ENCODE data around the gene GPC1.

DNA sequence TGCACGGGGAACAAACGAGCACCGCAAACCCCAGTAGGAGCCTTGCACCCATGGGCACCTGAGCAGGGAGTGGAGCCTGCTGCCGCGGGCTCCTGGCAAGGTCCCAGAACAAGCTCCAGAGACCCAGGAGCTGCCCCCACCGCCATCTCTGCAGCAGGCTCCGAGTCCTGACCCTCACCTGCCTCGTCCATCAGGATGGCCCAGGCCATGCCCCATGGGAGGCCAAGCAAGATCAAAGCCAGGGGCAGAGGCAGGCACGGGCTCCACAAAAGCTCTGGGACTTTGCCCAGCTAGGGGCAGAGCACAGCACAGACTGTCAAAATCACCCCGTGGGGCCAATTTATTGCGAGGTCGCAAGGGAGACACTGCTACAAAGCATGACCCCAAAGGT is 43.6 kb downstream of the GPC1 start:
- TF ChIP-seq POLR2AphosphoS5 (IDR thresholded peaks at IDR 0.05; ENCODE audit: low read depth) (no peak), EZH2phosphoT487 (IDR thresholded peaks at IDR 0.05; ENCODE audit: unreplicated experiment) (no peak), EZH2 (IDR thresholded peaks at IDR 0.05; ENCODE audit: low read depth, unreplicated experiment) (no peak)
- TF ChIP-seq, protein P1, sequence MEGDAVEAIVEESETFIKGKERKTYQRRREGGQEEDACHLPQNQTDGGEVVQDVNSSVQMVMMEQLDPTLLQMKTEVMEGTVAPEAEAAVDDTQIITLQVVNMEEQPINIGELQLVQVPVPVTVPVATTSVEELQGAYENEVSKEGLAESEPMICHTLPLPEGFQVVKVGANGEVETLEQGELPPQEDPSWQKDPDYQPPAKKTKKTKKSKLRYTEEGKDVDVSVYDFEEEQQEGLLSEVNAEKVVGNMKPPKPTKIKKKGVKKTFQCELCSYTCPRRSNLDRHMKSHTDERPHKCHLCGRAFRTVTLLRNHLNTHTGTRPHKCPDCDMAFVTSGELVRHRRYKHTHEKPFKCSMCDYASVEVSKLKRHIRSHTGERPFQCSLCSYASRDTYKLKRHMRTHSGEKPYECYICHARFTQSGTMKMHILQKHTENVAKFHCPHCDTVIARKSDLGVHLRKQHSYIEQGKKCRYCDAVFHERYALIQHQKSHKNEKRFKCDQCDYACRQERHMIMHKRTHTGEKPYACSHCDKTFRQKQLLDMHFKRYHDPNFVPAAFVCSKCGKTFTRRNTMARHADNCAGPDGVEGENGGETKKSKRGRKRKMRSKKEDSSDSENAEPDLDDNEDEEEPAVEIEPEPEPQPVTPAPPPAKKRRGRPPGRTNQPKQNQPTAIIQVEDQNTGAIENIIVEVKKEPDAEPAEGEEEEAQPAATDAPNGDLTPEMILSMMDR (conservative IDR thresholded peaks at IDR 0.05; ENCODE audit: low read depth in 2 of 2) = no peak
- TF ChIP-seq, protein P2, sequence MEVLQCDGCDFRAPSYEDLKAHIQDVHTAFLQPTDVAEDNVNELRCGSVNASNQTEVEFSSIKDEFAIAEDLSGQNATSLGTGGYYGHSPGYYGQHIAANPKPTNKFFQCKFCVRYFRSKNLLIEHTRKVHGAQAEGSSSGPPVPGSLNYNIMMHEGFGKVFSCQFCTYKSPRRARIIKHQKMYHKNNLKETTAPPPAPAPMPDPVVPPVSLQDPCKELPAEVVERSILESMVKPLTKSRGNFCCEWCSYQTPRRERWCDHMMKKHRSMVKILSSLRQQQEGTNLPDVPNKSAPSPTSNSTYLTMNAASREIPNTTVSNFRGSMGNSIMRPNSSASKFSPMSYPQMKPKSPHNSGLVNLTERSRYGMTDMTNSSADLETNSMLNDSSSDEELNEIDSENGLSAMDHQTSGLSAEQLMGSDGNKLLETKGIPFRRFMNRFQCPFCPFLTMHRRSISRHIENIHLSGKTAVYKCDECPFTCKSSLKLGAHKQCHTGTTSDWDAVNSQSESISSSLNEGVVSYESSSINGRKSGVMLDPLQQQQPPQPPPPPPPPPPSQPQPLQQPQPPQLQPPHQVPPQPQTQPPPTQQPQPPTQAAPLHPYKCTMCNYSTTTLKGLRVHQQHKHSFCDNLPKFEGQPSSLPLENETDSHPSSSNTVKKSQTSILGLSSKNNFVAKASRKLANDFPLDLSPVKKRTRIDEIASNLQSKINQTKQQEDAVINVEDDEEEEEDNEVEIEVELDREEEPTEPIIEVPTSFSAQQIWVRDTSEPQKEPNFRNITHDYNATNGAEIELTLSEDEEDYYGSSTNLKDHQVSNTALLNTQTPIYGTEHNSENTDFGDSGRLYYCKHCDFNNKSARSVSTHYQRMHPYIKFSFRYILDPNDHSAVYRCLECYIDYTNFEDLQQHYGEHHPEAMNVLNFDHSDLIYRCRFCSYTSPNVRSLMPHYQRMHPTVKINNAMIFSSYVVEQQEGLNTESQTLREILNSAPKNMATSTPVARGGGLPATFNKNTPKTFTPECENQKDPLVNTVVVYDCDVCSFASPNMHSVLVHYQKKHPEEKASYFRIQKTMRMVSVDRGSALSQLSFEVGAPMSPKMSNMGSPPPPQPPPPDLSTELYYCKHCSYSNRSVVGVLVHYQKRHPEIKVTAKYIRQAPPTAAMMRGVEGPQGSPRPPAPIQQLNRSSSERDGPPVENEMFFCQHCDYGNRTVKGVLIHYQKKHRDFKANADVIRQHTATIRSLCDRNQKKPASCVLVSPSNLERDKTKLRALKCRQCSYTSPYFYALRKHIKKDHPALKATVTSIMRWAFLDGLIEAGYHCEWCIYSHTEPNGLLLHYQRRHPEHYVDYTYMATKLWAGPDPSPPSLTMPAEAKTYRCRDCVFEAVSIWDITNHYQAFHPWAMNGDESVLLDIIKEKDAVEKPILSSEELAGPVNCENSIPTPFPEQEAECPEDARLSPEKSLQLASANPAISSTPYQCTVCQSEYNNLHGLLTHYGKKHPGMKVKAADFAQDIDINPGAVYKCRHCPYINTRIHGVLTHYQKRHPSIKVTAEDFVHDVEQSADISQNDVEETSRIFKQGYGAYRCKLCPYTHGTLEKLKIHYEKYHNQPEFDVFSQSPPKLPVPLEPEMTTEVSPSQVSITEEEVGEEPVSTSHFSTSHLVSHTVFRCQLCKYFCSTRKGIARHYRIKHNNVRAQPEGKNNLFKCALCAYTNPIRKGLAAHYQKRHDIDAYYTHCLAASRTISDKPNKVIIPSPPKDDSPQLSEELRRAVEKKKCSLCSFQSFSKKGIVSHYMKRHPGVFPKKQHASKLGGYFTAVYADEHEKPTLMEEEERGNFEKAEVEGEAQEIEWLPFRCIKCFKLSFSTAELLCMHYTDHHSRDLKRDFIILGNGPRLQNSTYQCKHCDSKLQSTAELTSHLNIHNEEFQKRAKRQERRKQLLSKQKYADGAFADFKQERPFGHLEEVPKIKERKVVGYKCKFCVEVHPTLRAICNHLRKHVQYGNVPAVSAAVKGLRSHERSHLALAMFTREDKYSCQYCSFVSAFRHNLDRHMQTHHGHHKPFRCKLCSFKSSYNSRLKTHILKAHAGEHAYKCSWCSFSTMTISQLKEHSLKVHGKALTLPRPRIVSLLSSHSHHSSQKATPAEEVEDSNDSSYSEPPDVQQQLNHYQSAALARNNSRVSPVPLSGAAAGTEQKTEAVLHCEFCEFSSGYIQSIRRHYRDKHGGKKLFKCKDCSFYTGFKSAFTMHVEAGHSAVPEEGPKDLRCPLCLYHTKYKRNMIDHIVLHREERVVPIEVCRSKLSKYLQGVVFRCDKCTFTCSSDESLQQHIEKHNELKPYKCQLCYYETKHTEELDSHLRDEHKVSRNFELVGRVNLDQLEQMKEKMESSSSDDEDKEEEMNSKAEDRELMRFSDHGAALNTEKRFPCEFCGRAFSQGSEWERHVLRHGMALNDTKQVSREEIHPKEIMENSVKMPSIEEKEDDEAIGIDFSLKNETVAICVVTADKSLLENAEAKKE (CRISPR knock-in tag; IDR thresholded peaks at IDR 0.05) = no peak
